Endothelial cell of umbilical vein (primary cell): Measurements from ENCODE around the gene HSP90AB1. TPM values are rescaled to one million over a fixed set of nuclear protein-coding genes. Genes with fewer than 3 reads are reported as not detected.
A peak's percentile ranks its signal among the peaks of the same experiment; 100 is the strongest.

ENCODE experiments used
- BruUV-seq: library from RNA; stranded (reverse); fragments of 400-500 nt; replicated peaks from 2 replicates; lab custom pipeline; 2021; lab: Mats Ljungman, UMichigan
- CTCF ChIA-PET: fragments of 300-600, 350-600 bp; sonication (Branson Sonifier 250); formaldehyde crosslinking; loops from one replicate; lab custom pipeline; 2021; ENCODE audit warnings: antibody characterized with exemption, inconsistent platforms; lab: Charles Lee
- POLR2A ChIA-PET: fragments of 300-600, 350-600 bp; sonication (Branson Sonifier 250); formaldehyde crosslinking; loops from one replicate; lab custom pipeline; 2021; ENCODE audit warnings: antibody characterized with exemption, inconsistent platforms; lab: Charles Lee
- DNase-seq: peaks from one replicate; pipeline ENCODE4 v3.0.0-alpha.2; 2011; ENCODE audit warnings: low read depth, low spot score
- FAIRE-seq: peaks from 2 replicates; lab custom pipeline; 2011; peaks lifted over from hg19 to GRCh38; lab: Jason Lieb, UNC
- H2AFZ ChIP-seq: 2 replicates; pipeline ENCODE4 v1.6.0; 2012; ENCODE audit warnings: low read depth, low read length, control low read depth, inconsistent platforms
- H3K27ac ChIP-seq: 2 replicates; pipeline ENCODE4 v1.5.1; 2011; ENCODE audit warnings: low read depth, mild to moderate bottlenecking, control low read depth, low read length, moderate library complexity; ENCODE audit not compliant: insufficient read depth
- H3K27me3 ChIP-seq, 2 experiments: 2 replicates each; pipeline versions ENCODE4 v1.6.0 to v1.6.1; 2011; ENCODE audit warnings: low read length in 2 of 2, mixed read lengths in 1 of 2; ENCODE audit not compliant: control insufficient read depth in 2 of 2, insufficient read depth in 2 of 2
- H3K36me3 ChIP-seq, 2 experiments: 2 replicates in 1 of 2; 3 replicates in 1 of 2; pipeline ENCODE4 v1.5.1; 2011; ENCODE audit warnings: low read length in 2 of 2, mild to moderate bottlenecking in 1 of 2, moderate library complexity in 1 of 2; ENCODE audit not compliant: control insufficient read depth in 2 of 2, insufficient read depth in 2 of 2; ENCODE audit errors: extremely low read depth in 1 of 2
- H3K4me1 ChIP-seq: 3 replicates; pipeline ENCODE4 v1.5.1; 2011; ENCODE audit warnings: mild to moderate bottlenecking, low read length; ENCODE audit not compliant: control insufficient read depth, insufficient read depth; ENCODE audit errors: extremely low read depth
- H3K4me2 ChIP-seq: 2 replicates; pipeline ENCODE4 v1.6.1; 2011; ENCODE audit warnings: low read length, control low read depth, mixed read lengths; ENCODE audit not compliant: insufficient read depth
- H3K4me3 ChIP-seq, 3 experiments: fragments of 200-600 bp in 1 of 3; sonication (generic), shearing (Covaris generic) in 1 of 3; replicated peaks in 1 of 3; 2 replicates each; pipeline ENCODE4 v1.5.1; 2011 to 2016; ENCODE audit warnings: control low read depth in 3 of 3, low read length in 3 of 3, mild to moderate bottlenecking in 2 of 3, inconsistent platforms in 1 of 3, low read depth in 1 of 3, moderate library complexity in 1 of 3; ENCODE audit not compliant: insufficient read depth in 1 of 3
- H3K79me2 ChIP-seq: 2 replicates; pipeline ENCODE4 v1.6.0; 2012; ENCODE audit warnings: low read length, inconsistent platforms; ENCODE audit not compliant: control insufficient read depth, insufficient read depth
- H3K9ac ChIP-seq: replicated peaks from 2 replicates; pipeline ENCODE3; 2011; ENCODE audit warnings: low read length, control low read depth; ENCODE audit not compliant: insufficient read depth; ENCODE audit errors: extremely low read depth
- H3K9me1 ChIP-seq: replicated peaks from 3 replicates; pipeline ENCODE4 v1.6.0; 2011; ENCODE audit warnings: mild to moderate bottlenecking, low read length; ENCODE audit not compliant: control insufficient read depth, insufficient read depth; ENCODE audit errors: extremely low read depth
- H3K9me3 ChIP-seq: replicated peaks from 2 replicates; pipeline ENCODE4 v1.5.1; 2012; ENCODE audit warnings: low read length, inconsistent platforms; ENCODE audit not compliant: control insufficient read depth, insufficient read depth
- H4K20me1 ChIP-seq: replicated peaks from 2 replicates; pipeline ENCODE3; 2011; ENCODE audit warnings: mild to moderate bottlenecking, low read length; ENCODE audit not compliant: control insufficient read depth, insufficient read depth; ENCODE audit errors: extremely low read depth
- EZH2 ChIP-seq: IDR thresholded peaks from 2 replicates; pipeline ENCODE4 v1.6.1; 2012; ENCODE audit warnings: borderline replicate concordance, low read depth, mild to moderate bottlenecking, moderate library complexity, low read length, inconsistent platforms; ENCODE audit not compliant: severe bottlenecking
- FOS ChIP-seq: IDR thresholded peaks from 2 replicates; pipeline ENCODE4 v1.6.1; 2011; ENCODE audit warnings: mild to moderate bottlenecking, low read length, moderate library complexity, borderline replicate concordance; ENCODE audit not compliant: insufficient read depth
- GATA2 ChIP-seq: IDR thresholded peaks from 2 replicates; pipeline ENCODE4 v1.7.0; 2011; ENCODE audit warnings: low read depth, mild to moderate bottlenecking, moderate library complexity, mixed read lengths, low read length; ENCODE audit not compliant: insufficient read length, insufficient read depth
- JUN ChIP-seq: IDR thresholded peaks from 2 replicates; pipeline ENCODE4 v1.6.1; 2011; ENCODE audit warnings: borderline replicate concordance, low read depth; ENCODE audit not compliant: insufficient read length, insufficient read depth
- MYC ChIP-seq: IDR thresholded peaks from one replicate; pipeline ENCODE4 v1.6.1; 2011; ENCODE audit warnings: mild to moderate bottlenecking, low read depth, low read length
- POLR2A ChIP-seq: IDR thresholded peaks from 2 replicates; pipeline ENCODE4 v1.6.1; 2012; ENCODE audit warnings: low read depth, mild to moderate bottlenecking, control low read depth, low read length
- POLR2AphosphoS5 ChIP-seq: IDR thresholded peaks from 2 replicates; pipeline ENCODE4 v1.6.1; 2012; ENCODE audit warnings: low read depth, mild to moderate bottlenecking, control low read depth, low read length, moderate library complexity; ENCODE audit not compliant: insufficient read depth
- dilution Hi-C: fragments of 300-500 bp; cut with MboI; formaldehyde crosslinking; loops from one replicate; pipeline ENCODE4 v1.15.0; 2019; ENCODE audit warnings: low sequenced_read_pairs; ENCODE audit not compliant: extremely low pct_ligation_motif_present
- intact Hi-C: fragments of 100-400 bp; cut with micrococcal nuclease; formaldehyde crosslinking; loops from one replicate; pipeline ENCODE4 v1.10.0; 2022
- polyA plus RNA-seq, 4 experiments: library from polyadenylated mRNA; depleted of rRNA in 3 of 4; stranded (reverse) in 3 of 4; unstranded in 1 of 4; fragments of >200 nt; gene quantifications; 2 replicates each; pipeline versions ENCODE4 v1.2.1 to v1.2.3, GENCODE V29; 2011 to 2012; ENCODE audit warnings: missing spikeins in 1 of 4
- total RNA-seq: library from RNA; stranded (reverse); gene quantifications from 2 replicates; pipeline ENCODE4 v1.2.3, GENCODE V29; 2021
- TF ChIP-seq, protein P1 (sequence below), 2 donors: IDR thresholded peaks; 1 replicate in 1 of 2; 2 replicates in 1 of 2; pipeline ENCODE4 v1.5.1; 2011; ENCODE audit warnings: low read length in 2 of 2, mild to moderate bottlenecking in 2 of 2, moderate library complexity in 2 of 2, control low read depth in 1 of 2, inconsistent platforms in 1 of 2, low read depth in 1 of 2; ENCODE audit not compliant: insufficient read depth in 1 of 2; ENCODE audit errors: extremely low read depth in 1 of 2
- TF ChIP-seq, protein P2 (sequence below): IDR thresholded peaks from 2 replicates; pipeline ENCODE4 v1.6.1; 2011; ENCODE audit not compliant: insufficient read depth, insufficient read length

The HSP90AB1 gene
- total and polyA plus RNA-seq, 2 donors (not counting 3 experiments of a cell fraction or from before 2014, with no cell fraction given): 824 to 1,201 TPM

DNA sequence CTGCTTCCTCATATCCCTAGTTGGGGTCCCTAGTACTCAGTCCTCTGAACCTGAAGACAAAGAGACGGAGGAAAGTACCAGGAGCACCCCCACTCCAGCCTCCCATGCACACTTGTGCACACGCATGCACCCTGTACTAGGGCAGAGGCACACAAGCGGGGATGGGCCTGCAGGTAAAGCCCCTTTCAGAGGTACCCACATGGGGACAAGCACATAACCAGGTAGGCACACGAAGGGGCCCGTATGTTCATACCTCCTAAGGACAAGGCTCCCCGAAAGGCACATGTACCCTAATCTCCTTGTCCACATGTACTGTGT is 24.5 kb downstream of the HSP90AB1 start:
- Histone ChIP-seq H2AFZ (no peak overlapping the region), H3K27ac (no peak overlapping the region), H3K4me3 (no peak overlapping the region), H3K9ac (no peak overlapping the region), H3K79me2 (no peaks in the 10 kb centered on the region), H3K36me3 (no peaks in the 10 kb centered on the region), H3K4me2 (no peak overlapping the region), H3K27me3 (peaks cover 28 to 56% of the 10 kb centered on the region in 2 experiments), H3K9me3 (no peaks in the 10 kb centered on the region), H4K20me1 (no peaks in the 10 kb centered on the region), H3K9me1 (no peaks in the 10 kb centered on the region), H3K4me1 (peaks cover 9% of the 10 kb centered on the region)
- no TSS peak for BruUV-seq
- no peak for TF ChIP-seq JUN
- no peak for TF ChIP-seq EZH2
- TF ChIP-seq, protein P1, sequence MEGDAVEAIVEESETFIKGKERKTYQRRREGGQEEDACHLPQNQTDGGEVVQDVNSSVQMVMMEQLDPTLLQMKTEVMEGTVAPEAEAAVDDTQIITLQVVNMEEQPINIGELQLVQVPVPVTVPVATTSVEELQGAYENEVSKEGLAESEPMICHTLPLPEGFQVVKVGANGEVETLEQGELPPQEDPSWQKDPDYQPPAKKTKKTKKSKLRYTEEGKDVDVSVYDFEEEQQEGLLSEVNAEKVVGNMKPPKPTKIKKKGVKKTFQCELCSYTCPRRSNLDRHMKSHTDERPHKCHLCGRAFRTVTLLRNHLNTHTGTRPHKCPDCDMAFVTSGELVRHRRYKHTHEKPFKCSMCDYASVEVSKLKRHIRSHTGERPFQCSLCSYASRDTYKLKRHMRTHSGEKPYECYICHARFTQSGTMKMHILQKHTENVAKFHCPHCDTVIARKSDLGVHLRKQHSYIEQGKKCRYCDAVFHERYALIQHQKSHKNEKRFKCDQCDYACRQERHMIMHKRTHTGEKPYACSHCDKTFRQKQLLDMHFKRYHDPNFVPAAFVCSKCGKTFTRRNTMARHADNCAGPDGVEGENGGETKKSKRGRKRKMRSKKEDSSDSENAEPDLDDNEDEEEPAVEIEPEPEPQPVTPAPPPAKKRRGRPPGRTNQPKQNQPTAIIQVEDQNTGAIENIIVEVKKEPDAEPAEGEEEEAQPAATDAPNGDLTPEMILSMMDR (IDR thresholded peaks at IDR 0.05; ENCODE audit: extremely low read depth in 1 of 2, insufficient read depth in 1 of 2, low read depth in 1 of 2, low read length in 2 of 2): no peak
- no peak for TF ChIP-seq POLR2A
- no peak for TF ChIP-seq POLR2AphosphoS5
- TF ChIP-seq FOS: no peak
- TF ChIP-seq, protein P2, sequence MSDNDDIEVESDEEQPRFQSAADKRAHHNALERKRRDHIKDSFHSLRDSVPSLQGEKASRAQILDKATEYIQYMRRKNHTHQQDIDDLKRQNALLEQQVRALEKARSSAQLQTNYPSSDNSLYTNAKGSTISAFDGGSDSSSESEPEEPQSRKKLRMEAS: no peak
- no peak for TF ChIP-seq GATA2
- TF ChIP-seq MYC: no peak
- ChIA-PET POLR2A (no interaction called here), CTCF (interaction anchor here (0.6 to 6.2 kb wide), 4 partner anchors 17 to 145 kb away, joined by 3 to 154 read pairs (median 13); partner anchors contain the start of gene AARS2)
- dilution Hi-C loops (no loop called here), intact Hi-C loops (no loop called here)
- DNase-seq (no peak), FAIRE-seq (peak; percentile 44)
